A673 (cell line): ENCODE results near the gene ACOT7.

Experiments
- EZH2 ChIP-seq: fragments of 200-600 bp; sonication (generic); IDR thresholded peaks from 2 replicates; pipeline ENCODE4 v1.6.1; 2017; ENCODE audit warnings: borderline replicate concordance, low read depth, mild to moderate bottlenecking, mixed read lengths, antibody characterized with exemption, low read length; ENCODE audit not compliant: poor library complexity, severe bottlenecking
- TF ChIP-seq, protein P1 (sequence below): fragments of 300-800, 200-600 bp; sonication (generic); conservative IDR thresholded peaks from 2 replicates; pipeline ENCODE4 v1.5.1; 2017; ENCODE audit warnings: low read depth, mild to moderate bottlenecking, antibody characterized with exemption, low read length, moderate library complexity, mixed read lengths

DNA sequence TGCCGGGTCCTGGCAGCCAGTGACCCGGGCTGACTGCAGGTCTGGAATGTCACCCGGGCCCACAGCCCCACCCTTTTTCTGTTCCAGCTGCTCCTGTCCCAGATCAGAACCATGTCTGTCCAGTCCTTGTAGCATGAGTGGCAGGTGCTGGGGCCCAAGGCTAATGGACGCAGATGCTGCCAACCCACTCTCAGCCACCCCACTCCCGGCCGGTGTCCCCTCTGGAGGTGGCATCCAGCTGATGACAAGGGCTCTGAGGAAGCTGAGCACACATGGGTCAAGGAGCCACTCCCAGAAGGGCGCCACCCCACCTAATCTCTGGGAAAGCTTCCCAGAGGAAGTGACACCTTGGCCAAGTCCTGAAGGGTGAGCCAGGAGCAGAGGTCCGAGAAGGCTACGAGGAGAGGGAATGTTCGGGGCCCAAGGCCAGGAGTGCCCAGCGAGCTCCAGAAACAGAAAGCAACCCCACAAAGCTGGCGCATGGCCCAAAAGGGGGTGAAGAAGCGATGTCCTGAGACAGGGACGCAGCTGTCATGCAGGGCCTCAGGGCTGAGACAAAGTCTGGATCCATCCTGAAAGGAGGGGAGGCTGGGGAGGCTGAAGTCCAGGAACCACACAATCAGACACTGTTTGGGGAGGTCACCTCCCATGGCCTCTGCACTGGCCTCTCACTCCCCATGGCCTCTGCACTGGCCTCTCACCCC is 39.5 kb downstream of the ACOT7 start:
- TF ChIP-seq, protein P1, sequence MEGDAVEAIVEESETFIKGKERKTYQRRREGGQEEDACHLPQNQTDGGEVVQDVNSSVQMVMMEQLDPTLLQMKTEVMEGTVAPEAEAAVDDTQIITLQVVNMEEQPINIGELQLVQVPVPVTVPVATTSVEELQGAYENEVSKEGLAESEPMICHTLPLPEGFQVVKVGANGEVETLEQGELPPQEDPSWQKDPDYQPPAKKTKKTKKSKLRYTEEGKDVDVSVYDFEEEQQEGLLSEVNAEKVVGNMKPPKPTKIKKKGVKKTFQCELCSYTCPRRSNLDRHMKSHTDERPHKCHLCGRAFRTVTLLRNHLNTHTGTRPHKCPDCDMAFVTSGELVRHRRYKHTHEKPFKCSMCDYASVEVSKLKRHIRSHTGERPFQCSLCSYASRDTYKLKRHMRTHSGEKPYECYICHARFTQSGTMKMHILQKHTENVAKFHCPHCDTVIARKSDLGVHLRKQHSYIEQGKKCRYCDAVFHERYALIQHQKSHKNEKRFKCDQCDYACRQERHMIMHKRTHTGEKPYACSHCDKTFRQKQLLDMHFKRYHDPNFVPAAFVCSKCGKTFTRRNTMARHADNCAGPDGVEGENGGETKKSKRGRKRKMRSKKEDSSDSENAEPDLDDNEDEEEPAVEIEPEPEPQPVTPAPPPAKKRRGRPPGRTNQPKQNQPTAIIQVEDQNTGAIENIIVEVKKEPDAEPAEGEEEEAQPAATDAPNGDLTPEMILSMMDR = no peak
- no peak for TF ChIP-seq EZH2
